Caco-2 (cell line): Measurements from ENCODE around the gene NCOA4. TPM values are rescaled to one million over a fixed set of nuclear protein-coding genes. Genes with fewer than 3 reads are reported as not detected.
"Not testable (repeated sequence)": the region's sequence is repeated elsewhere in the genome, so short reads cannot be mapped to it uniquely, and the experiment has no call there.

Experiments used
- BruUV-seq: library from RNA; stranded (reverse); fragments of 400-500 nt; replicated peaks from 2 replicates; lab custom pipeline; 2021; lab: Mats Ljungman, UMichigan
- CTCF ChIA-PET: fragments of 300-600 bp; sonication (Branson Sonifier 250); formaldehyde crosslinking; loops from one replicate; lab custom pipeline; 2022; ENCODE audit warnings: antibody characterized with exemption; lab: Charles Lee
- POLR2A ChIA-PET: fragments of 300-600 bp; sonication (Branson Sonifier 250); formaldehyde crosslinking; loops from one replicate; lab custom pipeline; 2022; ENCODE audit warnings: antibody characterized with exemption; lab: Charles Lee
- DNase-seq, 2 experiments: peaks; one replicate each; pipeline versions ENCODE4 v3.0.0 to v3.0.0-alpha.2; 2020 to 2022
- H3K27me3 ChIP-seq: replicated peaks from 2 replicates; pipeline ENCODE4 v1.6.0; 2011; ENCODE audit warnings: low read length; ENCODE audit not compliant: control insufficient read depth, insufficient read depth
- H3K36me3 ChIP-seq: 2 replicates; pipeline ENCODE4 v1.5.1; 2011; ENCODE audit warnings: low read length; ENCODE audit not compliant: control insufficient read depth, insufficient read depth
- H3K4me1 ChIP-seq: fragments of 250-450 bp; sonication (Bioruptor Pico); 2 replicates; pipeline ENCODE4 v1.5.1; 2020; ENCODE audit warnings: mild to moderate bottlenecking
- H3K4me3 ChIP-seq: 2 replicates; pipeline ENCODE4 v1.5.1; 2011; ENCODE audit warnings: low read depth, mild to moderate bottlenecking, control low read depth, low read length
- H3K9me3 ChIP-seq: fragments of 250-450 bp; sonication (Bioruptor Pico); 2 replicates; pipeline ENCODE4 v1.5.1; 2020; ENCODE audit warnings: mild to moderate bottlenecking, moderate library complexity
- H3K27ac Mint-ChIP-seq: one replicate; pipeline ENCODE4 v1.8.0; 2022; ENCODE audit warnings: mixed read lengths; ENCODE audit not compliant: unreplicated experiment
- H3K27me3 Mint-ChIP-seq: one replicate; pipeline ENCODE4 v1.8.0; 2022; ENCODE audit warnings: mixed read lengths; ENCODE audit not compliant: insufficient read depth, unreplicated experiment
- H3K36me3 Mint-ChIP-seq: one replicate; pipeline ENCODE4 v1.8.0; 2022; ENCODE audit warnings: mild to moderate bottlenecking, mixed read lengths; ENCODE audit not compliant: insufficient read depth, unreplicated experiment
- H3K4me1 Mint-ChIP-seq: one replicate; pipeline ENCODE4 v1.8.0; 2022; ENCODE audit warnings: low read depth, mixed read lengths; ENCODE audit not compliant: unreplicated experiment
- H3K4me3 Mint-ChIP-seq: one replicate; pipeline ENCODE4 v1.8.0; 2022; ENCODE audit warnings: mild to moderate bottlenecking, moderate library complexity, mixed read lengths; ENCODE audit not compliant: unreplicated experiment
- H3K9me3 Mint-ChIP-seq: one replicate; pipeline ENCODE4 v1.8.0; 2022; ENCODE audit warnings: mixed read lengths; ENCODE audit not compliant: unreplicated experiment
- intact Hi-C: fragments of 100-400 bp; cut with micrococcal nuclease; formaldehyde crosslinking; loops from one replicate; pipeline ENCODE4 v1.10.0; 2022; ENCODE audit not compliant: unreplicated experiment
- total RNA-seq: library from RNA; stranded (reverse); gene quantifications from 2 replicates; pipeline ENCODE4 v1.2.3, GENCODE V29; 2022
- TF ChIP-seq, protein P1 (sequence below), 2 experiments: fragments of 200-600 bp in 1 of 2; IDR thresholded peaks; 1 replicate in 1 of 2; 2 replicates in 1 of 2; pipeline versions ENCODE4 v1.5.1 to v1.8.0; 2011 to 2022; ENCODE audit warnings: antibody characterized with exemption in 1 of 2, control low read depth in 1 of 2, inconsistent platforms in 1 of 2, low read depth in 1 of 2, low read length in 1 of 2, mild to moderate bottlenecking in 1 of 2, moderate library complexity in 1 of 2; ENCODE audit not compliant: insufficient read depth in 1 of 2, severe bottlenecking in 1 of 2, unreplicated experiment in 1 of 2

The NCOA4 gene
- total RNA-seq, 1 experiment from 2014 or later = 139 TPM

DNA sequence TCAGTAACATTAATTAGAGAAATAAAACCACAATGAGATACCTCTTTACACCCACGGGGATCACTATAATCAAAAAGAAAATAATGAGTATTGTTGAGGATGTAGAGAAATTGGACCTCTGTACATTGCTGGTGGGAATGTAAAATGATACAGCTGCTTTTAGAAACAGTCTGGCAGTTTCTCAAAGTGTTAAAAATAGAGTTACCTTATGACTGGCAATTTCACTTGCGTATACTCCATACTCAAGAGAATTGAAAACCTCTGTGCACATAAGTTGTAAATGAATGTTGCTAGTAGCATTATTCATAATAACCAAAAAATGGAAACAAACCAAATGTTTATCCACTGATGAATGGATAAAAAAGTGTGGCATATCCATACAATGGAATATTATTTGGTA, 51.9 kb downstream of the NCOA4 start:
- H3K4me1 ChIP-seq, BruUV-seq, H3K36me3 ChIP-seq, H3K4me3 ChIP-seq, DNase-seq, H3K4me1 Mint-ChIP-seq, intact Hi-C loops, H3K9me3 Mint-ChIP-seq, H3K4me3 Mint-ChIP-seq, POLR2A ChIA-PET, H3K9me3 ChIP-seq, CTCF ChIA-PET, H3K27me3 Mint-ChIP-seq, H3K27ac Mint-ChIP-seq, H3K27me3 ChIP-seq: not testable (repeated sequence)
- peaks cover 38% of the 10 kb centered on the region for H3K36me3 Mint-ChIP-seq

DNA sequence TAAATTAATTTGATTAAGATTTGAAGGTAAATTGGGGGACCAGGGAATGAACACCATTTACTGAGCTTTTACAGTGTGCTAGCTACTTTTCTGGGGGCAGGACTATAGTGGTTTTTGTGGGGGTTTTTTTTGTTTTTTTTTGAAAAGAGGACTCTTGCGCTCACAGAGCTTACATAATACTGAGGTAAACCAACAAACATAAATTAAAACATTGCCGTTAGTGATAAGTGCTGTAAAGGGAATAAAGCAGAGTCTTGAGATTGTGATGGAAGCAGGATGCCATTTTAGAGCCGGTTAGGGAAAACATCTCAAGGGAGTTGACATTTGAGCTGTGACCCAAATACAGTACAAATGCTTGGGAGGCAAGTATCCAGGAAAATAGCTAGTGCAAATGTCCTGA, 56.4 kb downstream of the NCOA4 start:
- H3K27me3 ChIP-seq, H3K27me3 Mint-ChIP-seq, DNase-seq, H3K4me3 ChIP-seq, BruUV-seq, POLR2A ChIA-PET, H3K36me3 ChIP-seq, H3K4me1 ChIP-seq, H3K9me3 Mint-ChIP-seq, H3K9me3 ChIP-seq, intact Hi-C loops, H3K4me3 Mint-ChIP-seq, H3K27ac Mint-ChIP-seq: not testable (repeated sequence)
- H3K4me1 Mint-ChIP-seq = peaks cover 14% of the 10 kb centered on the region
- peaks cover 44% of the 10 kb centered on the region for H3K36me3 Mint-ChIP-seq
- CTCF ChIA-PET = interaction anchor here (0.6 to 1.1 kb wide), 2 partner anchors 24 to 49 kb away, joined by 5 to 6 read pairs; no protein-coding TSS in a partner anchor

DNA sequence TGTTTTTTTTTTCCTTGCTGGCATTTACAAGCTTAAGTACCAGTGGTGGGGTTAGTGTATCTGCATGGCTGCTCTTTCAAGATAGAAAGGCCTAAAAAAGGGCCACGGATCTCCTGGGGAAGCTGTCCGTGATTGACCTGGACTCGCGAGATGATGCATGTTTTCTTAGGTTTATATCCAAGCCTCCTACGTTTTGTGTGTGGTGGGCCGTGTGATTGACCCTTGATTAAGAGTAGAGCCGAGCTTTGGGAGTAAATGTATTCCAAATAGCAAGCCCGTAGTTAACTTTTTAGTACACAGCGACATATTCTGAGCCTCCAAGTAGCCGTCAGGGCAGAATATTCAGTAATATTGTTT, 57.6 kb downstream of the NCOA4 start:
- TSS peak; percentile 61 for BruUV-seq
- H3K4me3 Mint-ChIP-seq = peak overlapping the region; percentile 100
- ChIA-PET POLR2A (interaction anchor here (0.6 to 1.5 kb wide), 3 partner anchors 51 to 159 kb away, joined by 3 to 8 read pairs (median 3); no protein-coding TSS in a partner anchor), CTCF (interaction anchor here (1.0 kb wide), 1 partner anchor 59 kb away, joined by 3 read pairs; no protein-coding TSS in a partner anchor)
- H3K4me1 Mint-ChIP-seq = peaks cover 14% of the 10 kb centered on the region
- not testable (repeated sequence) for H3K4me1 ChIP-seq, H3K9me3 ChIP-seq, H3K9me3 Mint-ChIP-seq, H3K27me3 Mint-ChIP-seq, H3K36me3 ChIP-seq, DNase-seq, H3K27me3 ChIP-seq
- peak overlapping the region; percentile 66 for H3K4me3 ChIP-seq
- H3K36me3 Mint-ChIP-seq = peaks cover 35% of the 10 kb centered on the region
- peak overlapping the region; percentile 99 for H3K27ac Mint-ChIP-seq
- intact Hi-C loops = loop anchor here (2.0 kb wide), 1 partner anchor 48 kb away; no protein-coding TSS in a partner anchor

DNA sequence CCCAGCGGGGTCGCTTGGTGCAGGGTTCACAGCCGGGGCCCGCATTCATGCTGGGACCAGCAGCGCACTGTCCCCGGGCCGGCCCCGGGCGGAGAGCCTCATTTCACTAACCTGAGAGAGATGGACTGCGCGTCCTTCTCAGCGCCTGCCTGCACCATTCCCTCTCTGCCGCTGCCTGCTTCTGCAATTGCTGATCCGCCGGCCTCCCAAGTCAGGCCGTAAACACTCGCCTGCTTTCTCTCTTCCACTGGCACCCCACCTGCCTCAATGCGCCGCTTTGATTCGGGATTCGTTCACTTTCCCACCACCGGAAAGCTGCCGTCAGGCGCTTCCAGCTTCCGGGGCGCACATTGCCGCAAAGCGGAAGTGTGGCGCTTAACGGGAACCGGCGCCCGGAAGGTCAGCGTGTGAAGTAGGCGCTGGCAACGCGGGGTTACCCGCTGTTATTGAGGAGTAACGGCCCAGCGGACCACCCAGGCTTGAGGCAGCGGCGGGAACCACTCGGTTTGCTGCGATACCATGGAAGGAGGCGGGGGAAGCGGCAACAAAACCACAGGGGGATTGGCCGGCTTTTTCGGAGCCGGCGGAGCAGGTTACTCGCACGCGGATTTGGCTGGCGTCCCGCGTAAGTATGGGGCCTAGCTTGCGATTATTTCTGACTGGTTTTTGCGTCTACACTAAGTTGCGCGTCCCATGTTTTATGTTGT, 58.2 kb downstream of the NCOA4 start, which contains the start of gene TIMM23:
TIMM23 (plus strand) TSS at position 384 of the 707 bp plus-strand sequence; CDS start at position 520, 136 bp downstream.
- H3K36me3 ChIP-seq, H3K27me3 ChIP-seq, H3K9me3 Mint-ChIP-seq, H3K27me3 Mint-ChIP-seq, H3K4me1 ChIP-seq, H3K9me3 ChIP-seq: not testable (repeated sequence)
- ChIA-PET POLR2A (interaction anchor here (0.6 to 1.5 kb wide), 4 partner anchors 37 to 160 kb away, joined by 3 to 8 read pairs (median 3); no protein-coding TSS in a partner anchor), CTCF (interaction anchor here (1.0 kb wide), 1 partner anchor 60 kb away, joined by 3 read pairs; no protein-coding TSS in a partner anchor)
- peak within 1 kb of the TSS; percentile 66 for H3K4me3 ChIP-seq
- intact Hi-C loops = loop anchor here (2.0 kb wide), 1 partner anchor 49 kb away; no protein-coding TSS in a partner anchor
- peak within 1 kb of the TSS; percentile 100 for H3K4me3 Mint-ChIP-seq
- BruUV-seq = TSS peak; percentile 49
- TF ChIP-seq, protein P1, sequence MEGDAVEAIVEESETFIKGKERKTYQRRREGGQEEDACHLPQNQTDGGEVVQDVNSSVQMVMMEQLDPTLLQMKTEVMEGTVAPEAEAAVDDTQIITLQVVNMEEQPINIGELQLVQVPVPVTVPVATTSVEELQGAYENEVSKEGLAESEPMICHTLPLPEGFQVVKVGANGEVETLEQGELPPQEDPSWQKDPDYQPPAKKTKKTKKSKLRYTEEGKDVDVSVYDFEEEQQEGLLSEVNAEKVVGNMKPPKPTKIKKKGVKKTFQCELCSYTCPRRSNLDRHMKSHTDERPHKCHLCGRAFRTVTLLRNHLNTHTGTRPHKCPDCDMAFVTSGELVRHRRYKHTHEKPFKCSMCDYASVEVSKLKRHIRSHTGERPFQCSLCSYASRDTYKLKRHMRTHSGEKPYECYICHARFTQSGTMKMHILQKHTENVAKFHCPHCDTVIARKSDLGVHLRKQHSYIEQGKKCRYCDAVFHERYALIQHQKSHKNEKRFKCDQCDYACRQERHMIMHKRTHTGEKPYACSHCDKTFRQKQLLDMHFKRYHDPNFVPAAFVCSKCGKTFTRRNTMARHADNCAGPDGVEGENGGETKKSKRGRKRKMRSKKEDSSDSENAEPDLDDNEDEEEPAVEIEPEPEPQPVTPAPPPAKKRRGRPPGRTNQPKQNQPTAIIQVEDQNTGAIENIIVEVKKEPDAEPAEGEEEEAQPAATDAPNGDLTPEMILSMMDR (IDR thresholded peaks at IDR 0.05; ENCODE audit: insufficient read depth in 1 of 2, low read depth in 1 of 2, low read length in 1 of 2, severe bottlenecking in 1 of 2, unreplicated experiment in 1 of 2) = peak in 1 of 2 experiments; percentile 14
- peaks cover 35% of the 10 kb centered on the region for H3K36me3 Mint-ChIP-seq
- DNase-seq = peak; percentile 90 to 94
- H3K4me1 Mint-ChIP-seq = peaks cover 14% of the 10 kb centered on the region
- peak within 1 kb of the TSS; percentile 99 for H3K27ac Mint-ChIP-seq
